ENCODE measurements around the gene ZNF529.

Gene ZNF529

DNA sequence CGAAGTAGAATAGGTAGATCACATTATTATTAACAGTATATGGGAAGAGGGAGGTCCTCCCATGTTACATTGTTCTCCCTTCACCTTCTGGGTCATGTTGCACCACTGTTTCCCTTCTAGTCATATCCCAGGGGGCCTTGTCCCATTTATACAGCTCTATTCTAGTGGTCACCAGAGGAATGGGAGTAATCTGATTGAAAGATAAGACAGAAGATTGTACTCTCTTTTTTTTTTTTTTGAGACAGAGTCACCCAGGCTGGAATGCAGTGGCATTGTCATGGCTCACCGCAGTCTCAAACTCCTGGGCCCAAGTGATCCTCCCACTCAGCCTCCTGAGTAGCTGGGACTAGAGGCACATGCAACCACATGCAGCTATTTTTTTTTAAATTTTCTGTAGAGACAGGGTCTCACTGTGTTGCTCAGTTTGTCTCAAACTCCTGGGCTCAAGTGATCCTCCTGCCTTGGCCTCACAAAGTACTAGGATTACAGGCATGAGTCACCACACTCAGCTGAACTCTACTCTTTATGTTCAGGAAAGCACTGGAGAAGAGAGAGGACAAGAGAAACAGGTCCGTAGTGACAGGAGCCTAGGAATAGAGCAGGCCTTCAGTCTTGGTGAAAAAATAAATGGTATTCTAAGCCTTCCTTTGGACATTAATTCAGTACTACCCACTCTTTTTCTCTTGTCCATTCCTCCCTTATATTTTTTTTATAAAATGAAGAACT, 4.3 kb upstream of the ZNF529 start:
- H3K36me3 ChIP-seq (replicated peaks; ENCODE audit: insufficient read depth, low read length), result no peaks in the 10 kb centered on the region
- no peaks in the 10 kb centered on the region for H3K9me2 ChIP-seq (replicated peaks; ENCODE audit: insufficient read depth, low read length)
- H3K4me2 ChIP-seq (ENCODE audit: low read depth, low read length), result no peak overlapping the region
- H3K4me3 ChIP-seq (ENCODE audit: low read length), result no peak overlapping the region
- H3K27ac ChIP-seq (ENCODE audit: low read length), result no peak overlapping the region
- H4K20me1 ChIP-seq (ENCODE audit: insufficient read depth, low read length), result no peaks in the 10 kb centered on the region
- no peaks in the 10 kb centered on the region for H3F3A ChIP-seq (ENCODE audit: insufficient read depth, low read length)
- no peak overlapping the region for H3K9ac ChIP-seq (ENCODE audit: low read length)
- H3K27me3 ChIP-seq (replicated peaks; ENCODE audit: insufficient read depth, low read length), result no peaks in the 10 kb centered on the region
- H3K9me3 ChIP-seq (replicated peaks; ENCODE audit: insufficient read depth, low read length), result no peaks in the 10 kb centered on the region
- no peak for DNase-seq
- no peaks in the 10 kb centered on the region for H3K4me1 ChIP-seq (ENCODE audit: low read length)
- H3K79me2 ChIP-seq (ENCODE audit: low read length), result no peaks in the 10 kb centered on the region
- H2AFZ ChIP-seq (ENCODE audit: low read length), result no peak overlapping the region
- no peak for TF ChIP-seq EZH2 (optimal IDR thresholded peaks at IDR 0.05; ENCODE audit: low read depth, low read length)
- no peak for TF ChIP-seq EZH2phosphoT487 (IDR thresholded peaks at IDR 0.05; ENCODE audit: low read length)
- TF ChIP-seq CTCF (IDR thresholded peaks at IDR 0.05; ENCODE audit: low read length), result no peak

DNA sequence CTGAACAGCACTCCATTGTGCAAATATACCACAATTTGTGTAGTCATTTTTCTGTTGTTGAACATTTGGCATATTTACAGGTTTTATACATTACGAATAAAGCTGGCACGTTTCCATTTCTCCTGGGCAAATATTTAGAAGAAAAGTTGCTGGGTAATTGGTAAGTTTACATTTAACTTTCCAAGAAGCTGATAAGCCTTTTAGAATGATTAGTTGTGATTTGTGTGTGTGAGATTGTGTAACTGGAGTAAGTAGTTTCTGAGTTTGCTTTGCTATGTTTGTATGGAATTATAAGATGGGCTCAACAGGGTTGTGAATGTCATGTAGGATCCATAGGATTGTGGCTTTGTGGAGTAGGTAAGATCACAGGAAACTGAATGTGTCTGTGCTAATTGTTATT, 1.6 kb upstream of the ZNF529 start:
- Histone ChIP-seq H3K9me2 (replicated peaks; ENCODE audit: insufficient read depth, low read length) (no peaks in the 10 kb centered on the region), H3K79me2 (ENCODE audit: low read length) (no peaks in the 10 kb centered on the region), H3K27ac (ENCODE audit: low read length) (no peak overlapping the region), H3K4me1 (ENCODE audit: low read length) (no peaks in the 10 kb centered on the region), H3K4me2 (ENCODE audit: low read depth, low read length) (no peak overlapping the region), H3K36me3 (replicated peaks; ENCODE audit: insufficient read depth, low read length) (no peaks in the 10 kb centered on the region), H3K9ac (ENCODE audit: low read length) (no peak overlapping the region), H3K27me3 (replicated peaks; ENCODE audit: insufficient read depth, low read length) (no peaks in the 10 kb centered on the region), H4K20me1 (ENCODE audit: insufficient read depth, low read length) (no peaks in the 10 kb centered on the region), H2AFZ (ENCODE audit: low read length) (no peak overlapping the region), H3K9me3 (replicated peaks; ENCODE audit: insufficient read depth, low read length) (no peaks in the 10 kb centered on the region), H3K4me3 (ENCODE audit: low read length) (no peak overlapping the region), H3F3A (ENCODE audit: insufficient read depth, low read length) (no peaks in the 10 kb centered on the region)
- DNase-seq, result no peak
- TF ChIP-seq EZH2 (optimal IDR thresholded peaks at IDR 0.05; ENCODE audit: low read depth, low read length) (no peak), EZH2phosphoT487 (IDR thresholded peaks at IDR 0.05; ENCODE audit: low read length) (no peak), CTCF (IDR thresholded peaks at IDR 0.05; ENCODE audit: low read length) (no peak)

DNA sequence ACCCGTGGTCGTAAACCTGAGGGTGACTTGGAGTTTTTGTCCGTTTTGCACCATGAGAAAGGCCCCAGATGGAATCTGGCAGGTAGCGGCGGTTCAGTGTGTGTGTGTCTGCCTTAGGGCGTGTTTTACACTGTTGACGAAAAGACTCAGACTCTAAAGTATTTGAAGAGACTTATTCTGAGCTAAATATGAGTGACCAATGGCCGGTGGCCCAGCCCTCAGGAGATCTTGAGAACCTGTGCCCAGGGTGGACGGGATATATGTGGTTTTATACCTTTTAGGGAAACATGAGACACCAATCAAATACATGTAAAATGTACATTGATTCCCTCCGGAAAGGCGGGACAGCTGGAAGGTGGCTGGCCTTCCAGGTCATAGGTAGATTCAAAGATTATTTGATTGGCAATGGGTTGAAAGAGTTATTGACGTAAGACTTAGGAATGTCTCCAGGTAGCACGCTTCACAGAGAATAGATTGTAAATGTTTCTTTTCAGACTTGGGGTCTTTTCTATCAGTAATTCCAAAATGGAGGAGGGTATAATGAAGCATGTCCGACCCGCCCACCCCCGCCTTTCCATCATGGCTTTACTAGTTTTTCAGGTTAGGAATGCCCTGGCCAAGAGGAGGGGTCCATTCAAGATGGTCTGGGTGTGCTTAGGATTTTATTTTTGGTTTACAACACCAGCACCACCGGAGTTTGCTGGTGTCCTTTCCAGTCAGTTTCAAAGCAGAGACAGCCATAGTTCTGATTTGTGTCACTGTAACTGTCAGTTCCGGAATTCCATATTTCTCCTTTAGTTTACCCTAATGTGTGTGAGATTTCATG, 1.0 kb upstream of the ZNF529 start:
- H3F3A ChIP-seq (ENCODE audit: insufficient read depth, low read length), result no peaks in the 10 kb centered on the region
- no peaks in the 10 kb centered on the region for H3K9me2 ChIP-seq (replicated peaks; ENCODE audit: insufficient read depth, low read length)
- peak overlapping the region; percentile 70; the same call in 1 of the 2 replicates for H2AFZ ChIP-seq (ENCODE audit: low read length)
- peak overlapping the region; percentile 57; the same call in 1 of the 2 replicates for H3K4me3 ChIP-seq (ENCODE audit: low read length)
- no peaks in the 10 kb centered on the region for H3K9me3 ChIP-seq (replicated peaks; ENCODE audit: insufficient read depth, low read length)
- H3K79me2 ChIP-seq (ENCODE audit: low read length), result no peaks in the 10 kb centered on the region
- TF ChIP-seq CTCF (IDR thresholded peaks at IDR 0.05; ENCODE audit: low read length) (no peak), EZH2 (optimal IDR thresholded peaks at IDR 0.05; ENCODE audit: low read depth, low read length) (no peak), EZH2phosphoT487 (IDR thresholded peaks at IDR 0.05; ENCODE audit: low read length) (no peak)
- no peak for DNase-seq
- H3K9ac ChIP-seq (ENCODE audit: low read length), result no peak overlapping the region
- H4K20me1 ChIP-seq (ENCODE audit: insufficient read depth, low read length), result no peaks in the 10 kb centered on the region
- no peak overlapping the region for H3K27ac ChIP-seq (ENCODE audit: low read length)
- H3K27me3 ChIP-seq (replicated peaks; ENCODE audit: insufficient read depth, low read length), result no peaks in the 10 kb centered on the region
- no peaks in the 10 kb centered on the region for H3K36me3 ChIP-seq (replicated peaks; ENCODE audit: insufficient read depth, low read length)
- no peaks in the 10 kb centered on the region for H3K4me1 ChIP-seq (ENCODE audit: low read length)
- 0 out of 2 replicates have a peak overlapping the region, but pooled peaks have one; percentile 20 for H3K4me2 ChIP-seq (ENCODE audit: low read depth, low read length)

Data from MM.1S (cell line).